ENCODE results near the gene ETV3L. TPM values are rescaled to one million over a fixed set of nuclear protein-coding genes. Genes with fewer than 3 reads are reported as not detected.

Gene ETV3L
- total RNA-seq, 1 donor from 2014 or later, result not detected

DNA sequence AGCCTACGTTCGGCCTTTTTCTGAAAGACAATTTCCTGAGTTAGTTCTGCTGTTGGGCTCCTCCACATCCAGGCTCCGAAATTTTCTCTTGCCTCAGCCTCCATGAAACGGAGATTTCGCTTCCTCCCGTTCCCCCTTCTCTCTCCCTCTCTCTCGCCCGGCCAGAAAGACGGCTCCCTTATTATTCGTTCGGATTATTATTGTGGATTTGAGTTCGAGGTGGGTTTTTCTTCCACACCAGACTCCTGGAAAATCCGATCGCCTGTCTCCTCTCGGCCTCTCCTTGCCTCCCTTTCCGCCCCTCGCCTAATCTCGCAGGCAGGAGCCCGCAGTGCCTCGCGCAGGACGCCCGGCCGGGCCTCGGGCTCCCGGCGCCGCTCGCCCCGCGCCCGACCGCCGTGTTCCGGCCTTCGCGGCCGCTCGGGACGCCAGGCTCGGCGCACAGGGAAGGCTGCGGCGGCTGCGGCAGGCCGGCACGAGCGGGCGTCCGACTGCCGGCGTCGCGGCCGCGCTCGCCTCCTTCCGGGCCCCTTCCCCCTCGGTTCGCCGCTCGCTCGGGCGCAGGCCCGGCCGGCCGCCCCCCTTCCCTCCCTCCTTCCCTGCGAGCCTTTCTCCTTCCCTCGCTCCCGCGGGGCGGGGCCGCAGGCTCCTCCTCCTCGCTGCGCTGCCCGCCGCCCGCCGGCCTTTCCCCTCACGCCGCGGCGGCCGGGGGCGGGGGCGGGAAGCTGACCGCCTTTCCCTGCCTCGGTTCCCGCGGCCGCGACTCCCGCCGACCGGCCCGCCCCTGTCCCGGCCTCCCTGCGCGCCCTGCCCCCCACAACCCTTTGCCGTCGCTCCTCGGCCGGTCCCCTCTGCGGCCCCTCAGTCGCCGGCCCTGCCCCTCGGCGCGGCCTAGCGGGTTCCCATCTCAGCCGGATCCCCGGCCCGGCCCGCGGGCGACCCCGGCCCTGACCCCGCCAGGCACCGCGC is 54.1 kb downstream of the ETV3L start, which contains the start of gene ARHGEF11:
Gene ARHGEF11, minus strand, starts transcription at position 493 of the 969 bp plus-strand sequence. CDS start 1,412 bp downstream, outside the sequence.
- Mint-ChIP-seq H3K36me3 (no peaks in the 10 kb centered on the region), H3K27me3 (ENCODE audit: insufficient read depth, low read depth) (peaks cover 5% of the 10 kb centered on the region), H3K9me3 (peaks cover 2% of the 10 kb centered on the region), H3K4me3 (peak within 1 kb of the TSS; percentile 97), H3K27ac (peak within 1 kb of the TSS; percentile 99), H3K4me1 (peaks cover 36% of the 10 kb centered on the region)
- no peaks in the 10 kb centered on the region for H3K27me3 ChIP-seq
- H3K79me2 ChIP-seq (ENCODE audit: low read depth), result peaks cover 48% of the 10 kb centered on the region
- peak within 1 kb of the TSS; percentile 82 for H3K27ac ChIP-seq
- peak within 1 kb of the TSS; percentile 96 for H3K4me2 ChIP-seq
- TF ChIP-seq EZH2 (IDR thresholded peaks at IDR 0.05) (no peak), EZH2phosphoT487 (IDR thresholded peaks at IDR 0.05) (no peak)
- TF ChIP-seq, protein P1, sequence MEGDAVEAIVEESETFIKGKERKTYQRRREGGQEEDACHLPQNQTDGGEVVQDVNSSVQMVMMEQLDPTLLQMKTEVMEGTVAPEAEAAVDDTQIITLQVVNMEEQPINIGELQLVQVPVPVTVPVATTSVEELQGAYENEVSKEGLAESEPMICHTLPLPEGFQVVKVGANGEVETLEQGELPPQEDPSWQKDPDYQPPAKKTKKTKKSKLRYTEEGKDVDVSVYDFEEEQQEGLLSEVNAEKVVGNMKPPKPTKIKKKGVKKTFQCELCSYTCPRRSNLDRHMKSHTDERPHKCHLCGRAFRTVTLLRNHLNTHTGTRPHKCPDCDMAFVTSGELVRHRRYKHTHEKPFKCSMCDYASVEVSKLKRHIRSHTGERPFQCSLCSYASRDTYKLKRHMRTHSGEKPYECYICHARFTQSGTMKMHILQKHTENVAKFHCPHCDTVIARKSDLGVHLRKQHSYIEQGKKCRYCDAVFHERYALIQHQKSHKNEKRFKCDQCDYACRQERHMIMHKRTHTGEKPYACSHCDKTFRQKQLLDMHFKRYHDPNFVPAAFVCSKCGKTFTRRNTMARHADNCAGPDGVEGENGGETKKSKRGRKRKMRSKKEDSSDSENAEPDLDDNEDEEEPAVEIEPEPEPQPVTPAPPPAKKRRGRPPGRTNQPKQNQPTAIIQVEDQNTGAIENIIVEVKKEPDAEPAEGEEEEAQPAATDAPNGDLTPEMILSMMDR (IDR thresholded peaks at IDR 0.05), result no peak
- H3K4me3 ChIP-seq, result peak within 1 kb of the TSS; percentile 98
- H3K36me3 ChIP-seq, result no peaks in the 10 kb centered on the region
- peaks cover 37% of the 10 kb centered on the region for H4K20me1 ChIP-seq (ENCODE audit: low read depth)
- DNase-seq (ENCODE audit: low spot score), result peak; percentile 97
- H2AFZ ChIP-seq (replicated peaks), result peak within 1 kb of the TSS; percentile 99
- H3F3A ChIP-seq (ENCODE audit: low read depth), result peaks cover 23% of the 10 kb centered on the region
- H3K9me3 ChIP-seq (ENCODE audit: low read depth), result no peaks in the 10 kb centered on the region
- peak within 1 kb of the TSS; percentile 95 for H3K9ac ChIP-seq
- H3K4me1 ChIP-seq, result peaks cover 26% of the 10 kb centered on the region

DNA sequence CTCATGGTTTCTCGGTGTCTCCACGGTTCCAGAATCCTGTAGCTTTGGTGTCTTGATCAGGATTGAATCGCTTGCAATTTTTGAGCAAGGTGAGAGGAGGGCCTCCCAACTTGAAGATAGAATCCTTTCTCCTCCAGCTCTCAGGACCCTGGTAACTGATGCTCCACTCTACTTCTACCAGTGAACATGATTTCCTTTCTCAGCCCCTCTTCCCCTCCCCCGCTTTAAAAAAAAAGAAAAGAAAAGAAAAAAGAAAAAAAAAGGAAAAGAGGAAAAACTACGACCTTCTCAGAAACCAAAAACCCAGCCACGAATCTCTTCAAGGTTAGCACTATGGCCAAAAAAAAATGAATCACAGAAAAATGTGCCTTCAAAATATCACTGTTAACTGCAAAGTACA is 55.3 kb downstream of the ETV3L start:
- Histone ChIP-seq H3K36me3 (no peaks in the 10 kb centered on the region), H3K4me1 (peaks cover 28% of the 10 kb centered on the region), H4K20me1 (ENCODE audit: low read depth) (peaks cover 49% of the 10 kb centered on the region), H3K9me3 (ENCODE audit: low read depth) (no peaks in the 10 kb centered on the region), H3K4me2 (peak overlapping the region; percentile 96), H3K9ac (peak overlapping the region; percentile 95), H2AFZ (replicated peaks) (no peak overlapping the region), H3F3A (ENCODE audit: low read depth) (peaks cover 23% of the 10 kb centered on the region), H3K4me3 (peak overlapping the region; percentile 98), H3K27ac (no peak overlapping the region), H3K27me3 (no peaks in the 10 kb centered on the region), H3K79me2 (ENCODE audit: low read depth) (peaks cover 60% of the 10 kb centered on the region)
- Mint-ChIP-seq H3K27me3 (ENCODE audit: insufficient read depth, low read depth) (peaks cover 5% of the 10 kb centered on the region), H3K27ac (peak overlapping the region; percentile 64), H3K4me3 (peak overlapping the region; percentile 97), H3K9me3 (no peaks in the 10 kb centered on the region), H3K4me1 (peaks cover 36% of the 10 kb centered on the region), H3K36me3 (no peaks in the 10 kb centered on the region)
- TF ChIP-seq, protein P1 (IDR thresholded peaks at IDR 0.05), result no peak
- TF ChIP-seq EZH2phosphoT487 (IDR thresholded peaks at IDR 0.05), result no peak
- TF ChIP-seq EZH2 (IDR thresholded peaks at IDR 0.05), result no peak
- no peak for DNase-seq (ENCODE audit: low spot score)

DNA sequence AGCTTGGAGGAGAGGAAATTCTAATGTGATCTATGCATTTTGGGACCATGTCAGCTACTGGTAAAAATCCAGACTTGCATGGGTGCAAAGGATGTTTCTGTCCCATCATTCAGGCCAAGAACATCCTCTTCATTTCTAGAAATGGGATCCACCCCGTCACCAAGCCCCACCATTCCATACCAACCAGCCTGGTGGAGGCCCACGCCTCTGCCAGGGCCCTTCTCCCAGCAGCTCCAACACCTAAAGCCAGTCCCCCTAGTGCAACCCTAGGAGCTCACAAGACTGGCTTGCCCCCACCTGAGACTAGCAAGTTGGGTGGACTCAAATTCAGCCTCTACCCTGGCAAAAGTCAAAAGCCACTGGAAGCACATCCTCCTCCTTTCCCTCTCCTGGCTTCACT is 55.9 kb downstream of the ETV3L start:
- H3K27me3 ChIP-seq, result no peaks in the 10 kb centered on the region
- no peak overlapping the region for H3K27ac ChIP-seq
- H3K9me3 ChIP-seq (ENCODE audit: low read depth), result no peaks in the 10 kb centered on the region
- DNase-seq (ENCODE audit: low spot score), result no peak
- H3K4me1 ChIP-seq, result peaks cover 32% of the 10 kb centered on the region
- H3K27ac Mint-ChIP-seq, result no peak overlapping the region
- H3K4me3 Mint-ChIP-seq, result peak overlapping the region; percentile 97
- H3K27me3 Mint-ChIP-seq (ENCODE audit: insufficient read depth, low read depth), result peaks cover 5% of the 10 kb centered on the region
- H3F3A ChIP-seq (ENCODE audit: low read depth), result peaks cover 23% of the 10 kb centered on the region
- no peaks in the 10 kb centered on the region for H3K36me3 ChIP-seq
- TF ChIP-seq, protein P1 (IDR thresholded peaks at IDR 0.05), result no peak
- TF ChIP-seq EZH2phosphoT487 (IDR thresholded peaks at IDR 0.05) (no peak), EZH2 (IDR thresholded peaks at IDR 0.05) (no peak)
- peaks cover 66% of the 10 kb centered on the region for H3K79me2 ChIP-seq (ENCODE audit: low read depth)
- peak overlapping the region; percentile 98 for H3K4me3 ChIP-seq
- peak overlapping the region; percentile 96 for H3K4me2 ChIP-seq
- H2AFZ ChIP-seq (replicated peaks), result no peak overlapping the region
- peaks cover 2% of the 10 kb centered on the region for H3K36me3 Mint-ChIP-seq
- H4K20me1 ChIP-seq (ENCODE audit: low read depth), result peaks cover 54% of the 10 kb centered on the region
- no peaks in the 10 kb centered on the region for H3K9me3 Mint-ChIP-seq
- peaks cover 36% of the 10 kb centered on the region for H3K4me1 Mint-ChIP-seq
- peak overlapping the region; percentile 95 for H3K9ac ChIP-seq
